Left cardiac atrium (tissue), 4 donors: Measurements from ENCODE around the gene PNPT1. TPM values are rescaled to one million over a fixed set of nuclear protein-coding genes. Genes with fewer than 3 reads are reported as not detected.
"Not testable (repeated sequence)": the region's sequence is repeated elsewhere in the genome, so short reads cannot be mapped to it uniquely, and the experiment has no call there.

Experiments
- ATAC-seq, 2 donors: fragments of 200-7000 bp; cut with Tn5 transposase; one replicate each; pipeline ENCODE4 v1.9.1; 2020; ENCODE audit warnings: mild to moderate bottlenecking in 2 of 2, moderate library complexity in 2 of 2
- DNase-seq: peaks from one replicate; pipeline ENCODE4 v3.0.0-alpha.2; 2020
- intact Hi-C, 2 donors: fragments of 100-400 bp; cut with DNase I; formaldehyde crosslinking; loops; one replicate each; pipeline versions ENCODE4 v1.14.1 to v1.15.1; 2022 to 2023
- total RNA-seq, 2 donors: library from RNA; stranded (reverse); fragmentation: NEBNext Ultra II Directional; extraction: Animal tissue kit (Norgen Biotek cat#: 25700); gene quantifications; one replicate each; pipeline ENCODE4 v1.2.1, GENCODE V29; 2021
- donor health status: DM: no; HTN: yes; CAD: no.
- donor health status: DM: no; HTN: yes; CAD: no; lungs with severe emphysema.
- donor health status: DM: yes; HTN: yes; CAD: no.
- donor health status: Dilated cardiomyopathy.

The PNPT1 gene
- total RNA-seq, 2 donors from 2014 or later: 16.4 to 20.5 TPM

DNA sequence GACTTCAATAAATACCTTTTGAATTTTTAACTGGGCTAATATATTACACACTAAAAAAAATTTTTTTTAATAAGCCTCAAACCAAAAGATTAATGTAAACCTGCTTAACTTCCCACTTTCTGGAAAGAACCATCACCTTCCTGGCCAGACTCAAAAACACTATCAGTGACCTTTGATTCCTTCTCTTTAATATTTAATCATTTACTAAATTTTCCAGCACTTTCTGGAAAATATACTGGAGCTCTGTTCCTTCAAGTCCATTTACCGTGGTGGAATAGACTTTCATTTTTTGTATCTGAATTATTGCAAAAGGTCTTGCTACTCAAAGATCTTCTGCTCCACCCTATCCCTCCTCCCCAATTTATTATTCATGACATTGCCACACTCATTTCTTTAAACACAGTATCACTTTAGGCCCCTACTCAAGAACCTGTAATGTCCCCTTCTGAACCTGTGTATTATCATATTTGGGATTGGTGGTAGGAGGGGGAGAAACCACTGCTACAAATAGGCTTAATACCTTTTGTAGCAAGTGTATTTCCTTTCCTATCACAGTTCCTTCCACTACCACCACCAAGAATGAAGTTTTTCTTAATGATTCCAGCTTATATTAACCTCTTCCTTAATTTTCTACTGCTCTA lies 83.6 kb downstream of the PNPT1 start:
- intact Hi-C loops: no loop called here
- no peak for ATAC-seq
- DNase-seq: no peak

DNA sequence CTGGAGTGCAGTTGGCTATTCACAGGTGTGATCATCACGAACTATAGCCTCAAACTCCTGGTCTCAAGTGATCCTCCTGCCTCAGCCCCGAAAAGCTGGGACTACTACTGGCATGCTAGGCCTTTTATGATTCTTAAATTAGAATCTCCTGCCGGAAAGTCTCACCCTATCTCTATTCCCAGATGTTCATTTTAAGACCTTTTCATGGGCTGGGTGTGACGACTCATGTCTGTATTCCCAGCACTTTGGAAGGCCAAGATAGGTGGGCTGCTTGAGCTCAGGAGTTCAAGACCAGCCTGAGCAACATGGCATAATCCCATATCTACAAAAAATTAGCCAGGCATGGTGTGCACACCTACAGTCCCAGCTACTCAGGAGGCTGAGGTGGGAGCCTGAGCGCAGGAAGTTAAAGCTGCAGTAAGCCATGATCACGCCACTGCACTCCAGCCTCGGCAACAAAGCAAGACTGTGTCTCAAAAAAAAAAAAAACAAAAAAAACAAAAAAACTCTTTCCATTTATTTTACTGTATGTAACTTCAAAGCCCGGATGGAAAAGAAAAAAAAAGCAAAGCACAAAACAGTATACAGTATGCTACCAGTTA lies 84.3 kb downstream of the PNPT1 start:
- DNase-seq (no peak), ATAC-seq (no peak)
- intact Hi-C loops: no loop called here

DNA sequence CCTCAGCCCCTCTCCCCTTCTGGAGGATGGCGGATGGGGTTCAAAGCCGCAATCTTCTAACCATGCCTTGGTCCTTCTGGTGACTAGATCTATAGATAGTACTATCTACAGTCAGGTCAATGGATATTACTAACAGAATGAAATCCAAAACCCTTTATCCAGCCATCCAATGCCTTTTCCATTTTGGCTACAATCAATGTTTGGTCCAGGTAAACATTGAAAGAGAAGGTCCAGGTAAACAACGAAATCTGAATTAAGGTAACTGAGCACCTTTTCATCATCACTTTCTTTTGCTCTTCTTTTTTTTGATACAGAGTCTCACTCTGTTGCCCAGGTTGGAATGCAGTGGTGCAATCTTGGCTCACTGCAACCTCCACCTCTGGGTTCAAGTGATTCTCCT lies 85.9 kb downstream of the PNPT1 start:
- intact Hi-C loops: no loop called here
- ATAC-seq (no peak), DNase-seq (no peak)

DNA sequence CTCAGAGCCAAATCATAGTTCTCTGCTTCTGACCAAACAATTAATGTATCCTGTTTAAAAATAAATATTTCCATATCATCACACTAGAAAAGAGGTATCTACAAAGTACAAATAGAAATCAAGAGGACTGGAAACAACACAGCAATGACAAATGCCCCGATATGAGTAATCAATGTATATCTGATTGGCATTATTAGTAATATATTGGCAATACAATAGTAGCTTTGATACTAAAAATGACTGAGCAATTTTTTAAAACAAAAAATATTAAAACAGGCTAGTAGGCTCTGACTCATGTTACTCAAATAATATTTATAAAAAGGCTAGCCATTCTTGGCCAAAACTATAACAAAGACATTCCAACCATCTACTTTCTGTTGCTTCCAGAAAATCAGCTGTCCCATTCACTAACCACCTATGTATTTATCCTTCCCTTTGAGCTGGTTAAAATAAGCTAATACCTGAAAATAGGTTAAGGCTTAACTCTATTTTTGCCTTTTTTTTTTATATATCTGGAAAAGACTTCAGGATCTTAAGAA lies 89.5 kb downstream of the PNPT1 start:
- intact Hi-C loops: no loop called here
- DNase-seq (no peak), ATAC-seq (no peak)

DNA sequence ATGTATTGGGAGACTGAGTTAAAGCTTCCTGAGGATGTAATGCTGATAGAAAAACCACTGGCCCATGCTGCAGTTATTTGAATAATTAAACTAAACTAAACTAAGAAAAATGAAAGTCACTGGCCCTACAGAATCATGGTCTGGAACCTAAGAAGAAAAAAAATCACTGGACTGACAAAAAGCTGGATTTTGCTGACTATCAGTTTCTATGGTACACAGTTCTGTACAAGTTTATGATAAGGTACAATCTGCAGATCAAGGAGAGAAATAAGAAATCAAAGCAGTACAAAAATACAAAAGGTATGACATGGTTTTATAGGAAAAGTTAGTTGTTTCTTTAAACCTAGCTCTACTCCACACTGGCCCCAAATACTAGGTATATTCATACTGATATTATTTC lies 91.8 kb downstream of the PNPT1 start:
- ATAC-seq: no peak
- no peak for DNase-seq
- intact Hi-C loops: no loop called here

DNA sequence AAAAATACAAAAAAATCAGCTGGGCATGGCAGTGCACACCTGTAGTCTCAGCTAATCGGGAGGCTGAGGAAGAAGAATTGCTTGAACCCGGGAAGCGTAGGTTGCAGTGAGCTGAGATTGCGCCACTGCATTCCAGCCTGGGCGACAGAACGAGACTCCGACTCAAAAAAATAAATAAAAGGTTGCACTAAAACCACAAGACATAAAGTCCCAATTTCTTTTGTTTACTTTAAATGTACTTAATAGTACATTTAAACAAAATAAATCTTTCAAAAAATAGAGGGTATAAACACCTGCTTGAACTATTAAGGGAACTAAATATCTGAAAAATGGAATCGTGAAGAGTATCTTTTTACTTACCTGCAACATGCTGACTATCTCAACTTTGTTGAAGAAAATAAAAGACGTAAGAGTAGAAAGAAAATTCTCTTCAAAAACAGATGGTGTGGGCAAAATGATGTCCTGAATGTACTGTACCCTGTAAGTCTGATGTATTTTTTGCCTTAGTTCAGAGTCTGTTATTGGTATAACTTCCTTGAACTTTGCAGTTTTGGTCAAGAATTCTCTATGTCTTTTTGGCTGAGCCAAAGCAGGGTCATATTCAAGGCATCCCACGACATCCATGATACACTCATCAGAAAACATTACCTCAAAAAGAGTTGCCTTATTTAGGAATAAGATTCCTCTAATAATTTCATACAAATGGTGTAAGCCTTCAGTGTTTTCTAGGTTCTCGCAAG lies 95.4 kb downstream of the PNPT1 start:
- ATAC-seq: no peak
- intact Hi-C loops: no loop called here
- no peak for DNase-seq

DNA sequence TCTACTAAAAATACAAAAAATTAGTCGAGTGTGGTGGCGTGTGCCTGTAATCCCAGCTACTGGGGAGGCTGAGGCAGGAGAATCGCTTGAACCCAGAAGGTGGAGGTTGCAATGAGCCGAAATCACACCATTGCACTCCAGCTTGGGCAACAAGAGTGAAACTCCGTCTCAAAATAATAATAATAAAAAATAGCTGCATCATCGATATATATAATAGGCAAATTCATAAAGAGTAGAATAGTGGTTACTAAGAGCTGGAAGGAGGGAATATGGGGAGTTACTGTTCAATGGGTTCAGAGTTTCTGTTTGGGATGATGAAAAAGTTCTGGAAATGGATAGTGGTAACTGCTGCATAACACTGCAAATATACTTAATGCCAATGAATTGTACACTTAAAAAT lies 96.8 kb downstream of the PNPT1 start:
- DNase-seq, intact Hi-C loops, ATAC-seq: not testable (repeated sequence)

DNA sequence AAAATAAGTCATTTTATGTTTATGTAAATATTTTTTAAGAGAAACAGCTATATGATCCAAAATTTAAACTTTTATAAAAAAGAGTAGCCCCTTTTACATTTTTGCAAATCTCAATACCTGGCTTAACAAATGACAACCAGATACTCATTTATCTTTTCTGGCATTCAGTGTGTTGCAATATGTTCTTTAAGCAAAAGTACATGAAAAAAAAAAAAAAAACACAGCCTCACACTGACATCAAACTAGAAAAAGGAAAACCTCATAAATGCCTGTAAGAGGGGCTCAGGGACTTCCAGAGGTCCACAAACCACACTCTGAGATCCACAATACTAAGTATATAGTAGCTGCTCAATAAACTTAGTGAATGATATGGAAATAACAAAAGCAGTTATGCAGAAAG lies 98.1 kb downstream of the PNPT1 start:
- ATAC-seq (no peak), DNase-seq (no peak)
- intact Hi-C loops: no loop called here

DNA sequence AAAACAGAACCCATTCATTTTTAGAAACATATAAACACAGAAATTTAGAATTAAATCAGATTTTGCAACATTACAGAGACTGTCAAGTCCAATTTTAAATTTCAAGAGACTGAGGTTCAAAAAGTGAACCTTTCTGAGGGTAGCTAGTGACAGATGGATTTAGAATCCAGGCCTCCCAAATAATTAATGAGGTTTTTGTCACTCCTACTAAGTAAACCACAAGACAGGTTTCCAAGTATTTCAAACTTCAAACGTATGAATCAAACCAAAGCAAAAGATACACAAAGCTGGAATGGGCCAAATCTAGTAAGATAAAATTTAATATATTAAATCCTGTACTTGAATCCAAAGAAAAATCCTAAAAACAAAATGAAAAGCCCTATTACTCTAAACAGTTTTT lies 101.5 kb downstream of the PNPT1 start:
- ATAC-seq (peak in 1 of 2 donors; percentile 42), DNase-seq (no peak)
- intact Hi-C loops: no loop called here

DNA sequence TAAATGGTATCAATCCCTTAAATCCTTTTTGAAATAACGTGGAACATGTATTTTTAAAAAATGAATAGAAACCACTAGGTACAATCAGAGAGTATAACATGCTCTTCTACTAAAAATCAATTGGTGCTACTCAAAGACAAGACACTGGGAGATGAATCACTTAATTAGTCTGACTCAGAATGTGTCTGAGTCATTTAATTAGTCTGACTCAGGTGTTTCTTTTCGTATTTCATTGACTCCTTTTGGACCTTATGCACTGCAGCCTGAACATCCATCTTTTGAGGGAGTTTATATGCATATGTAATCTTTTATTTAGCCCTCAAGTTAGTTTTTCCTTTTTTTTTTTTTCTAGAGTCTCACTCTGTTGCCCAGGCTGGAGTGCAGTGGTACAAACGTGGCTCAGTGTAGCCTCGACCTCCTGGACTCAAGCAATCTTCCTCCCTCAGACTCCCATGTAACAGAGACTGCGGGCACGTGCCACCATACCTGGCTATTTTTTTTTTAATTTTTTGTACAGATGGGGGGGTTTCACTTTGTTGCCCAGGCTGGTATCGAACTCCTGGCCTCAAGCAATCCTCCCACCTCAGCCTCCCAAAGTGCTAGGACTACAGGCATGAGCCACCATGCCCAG lies 102.7 kb downstream of the PNPT1 start:
- intact Hi-C loops: no loop called here

DNA sequence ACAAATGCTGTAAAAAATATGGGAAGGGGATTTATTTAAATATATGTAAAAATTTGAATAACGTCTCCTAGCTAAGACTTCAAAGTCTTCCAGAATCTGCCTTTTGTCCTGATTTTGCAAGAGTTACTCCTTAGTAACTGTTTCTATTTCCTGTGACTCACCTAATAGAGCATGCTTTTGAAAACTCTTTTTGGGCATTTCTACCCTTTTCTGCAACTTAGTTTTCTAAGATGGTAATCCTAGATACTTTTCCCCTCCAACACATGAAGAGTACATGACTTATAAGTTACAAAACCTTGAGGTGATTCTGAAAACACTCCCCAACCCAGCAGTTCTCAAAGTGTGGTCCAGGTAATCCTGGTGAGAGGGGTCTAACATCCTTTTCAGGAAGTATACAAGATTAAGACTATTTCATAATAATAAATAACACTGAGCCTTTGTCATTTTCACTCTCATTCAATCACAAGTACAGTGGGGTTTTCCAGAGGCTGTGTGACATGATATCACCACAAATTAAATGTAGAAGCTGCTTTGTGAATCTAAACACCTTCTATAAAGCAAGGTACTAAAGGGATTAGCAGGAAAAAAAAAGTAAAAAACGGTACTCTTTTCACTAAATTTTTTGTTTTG lies 108.1 kb downstream of the PNPT1 start:
- ATAC-seq (peak in 1 of 2 donors; percentile 78), DNase-seq (no peak)
- intact Hi-C loops: no loop called here

More for the DNA sequence above, 102.7 kb downstream of the PNPT1 start:
- DNase-seq (no peak), ATAC-seq (peak in 1 of 2 donors; percentile 95)

Other genes starting within 250 kb of the PNPT1 start
- 10 to 100 TPM; 20.2 to 22.9 TPM for gene CFAP36, start 174.1 kb downstream of the PNPT1 start, total RNA-seq
- gene PPP4R3B, start 76.2 kb downstream of the PNPT1 start, total RNA-seq: 10 to 100 TPM; 29.9 to 30.6 TPM
- 100 to 1,000 TPM; 171 to 261 TPM for gene EFEMP1, start 229.9 kb upstream of the PNPT1 start, total RNA-seq